OCI-LY7 (cell line): Measurements from ENCODE around the gene PARD3. TPM values are rescaled to one million over a fixed set of nuclear protein-coding genes. Genes with fewer than 3 reads are reported as not detected.

ENCODE experiments used
- BruUV-seq: library from RNA; stranded (reverse); fragments of 400-500 nt; replicated peaks from 2 replicates; lab custom pipeline; 2021; lab: Mats Ljungman, UMichigan
- CTCF ChIA-PET: fragments of 300-600 bp; sonication (Branson Sonifier 250); formaldehyde crosslinking; loops from one replicate; lab custom pipeline; 2022; ENCODE audit warnings: antibody characterized with exemption; ENCODE audit not compliant: unreplicated experiment; lab: Charles Lee
- POLR2A ChIA-PET: fragments of 300-600 bp; sonication (Branson Sonifier 250); formaldehyde crosslinking; loops from one replicate; lab custom pipeline; 2022; ENCODE audit warnings: antibody characterized with exemption; lab: Charles Lee
- DNase-seq: peaks from one replicate; pipeline ENCODE4 v3.0.0-alpha.2; 2015; ENCODE audit warnings: low spot score
- H2AFZ ChIP-seq: fragments of 200-600 bp; sonication (generic), shearing (Covaris generic); 2 replicates; pipeline ENCODE4 v1.6.1; 2014; ENCODE audit warnings: mild to moderate bottlenecking, antibody characterized with exemption, low read length, moderate library complexity
- H3K27ac ChIP-seq: fragments of 200-600 bp; sonication (generic); 2 replicates; pipeline ENCODE4 v1.5.1; 2014; ENCODE audit warnings: mixed run types, low read depth, mild to moderate bottlenecking, moderate library complexity, low read length, inconsistent platforms; ENCODE audit not compliant: poor library complexity, severe bottlenecking
- H3K36me3 ChIP-seq: fragments of 200-600 bp; sonication (generic); 2 replicates; pipeline ENCODE4 v1.6.1; 2014; ENCODE audit warnings: mild to moderate bottlenecking, antibody characterized with exemption, low read length, moderate library complexity, mixed read lengths; ENCODE audit not compliant: insufficient read depth
- H3K4me1 ChIP-seq: fragments of 200-600 bp; sonication (generic); 2 replicates; pipeline ENCODE4 v1.5.1; 2014; ENCODE audit warnings: mild to moderate bottlenecking, low read length; ENCODE audit not compliant: insufficient read depth, poor library complexity, severe bottlenecking
- H3K4me2 ChIP-seq: fragments of 200-600 bp; sonication (generic); 2 replicates; pipeline ENCODE4 v1.6.1; 2014; ENCODE audit warnings: mild to moderate bottlenecking, low read length
- H3K4me3 ChIP-seq: fragments of 200-600 bp; sonication (generic); 2 replicates; pipeline ENCODE4 v1.5.1; 2014; ENCODE audit warnings: mild to moderate bottlenecking, low read depth, low read length; ENCODE audit not compliant: poor library complexity, severe bottlenecking
- H3K79me2 ChIP-seq: fragments of 200-600 bp; sonication (generic); 2 replicates; pipeline ENCODE4 v1.6.1; 2016; ENCODE audit warnings: low read depth, mild to moderate bottlenecking, low read length, moderate library complexity, mixed read lengths; ENCODE audit not compliant: insufficient read depth
- H3K9me2 ChIP-seq: fragments of 200-600 bp; sonication (generic); 2 replicates; pipeline ENCODE4 v1.6.1; 2016; ENCODE audit warnings: mild to moderate bottlenecking, low read length, mixed read lengths; ENCODE audit not compliant: insufficient read depth
- H3K9me3 ChIP-seq: fragments of 200-600 bp; sonication (generic); 2 replicates; pipeline ENCODE4 v1.6.1; 2014; ENCODE audit warnings: mild to moderate bottlenecking, mixed run types, low read length, mixed read lengths
- H4K20me1 ChIP-seq: fragments of 200-600 bp; sonication (generic); 2 replicates; pipeline ENCODE4 v1.6.1; 2014; ENCODE audit warnings: mild to moderate bottlenecking, antibody characterized with exemption, low read length, moderate library complexity, mixed read lengths; ENCODE audit not compliant: insufficient read depth
- CTCF ChIP-seq: fragments of 200-600 bp; sonication (generic); conservative IDR thresholded peaks from 2 replicates; pipeline ENCODE4 v1.5.1; 2014; ENCODE audit warnings: mild to moderate bottlenecking, antibody characterized with exemption, low read length, moderate library complexity, mixed read lengths
- EZH2phosphoT487 ChIP-seq: fragments of 200-600 bp; sonication (generic); IDR thresholded peaks from 2 replicates; pipeline ENCODE4 v1.6.1; 2018; ENCODE audit warnings: low read depth, borderline replicate concordance, mild to moderate bottlenecking, mixed run types, antibody characterized with exemption, low read length, moderate library complexity, mixed read lengths
- intact Hi-C: fragments of 100-400 bp; cut with micrococcal nuclease; formaldehyde crosslinking; loops from one replicate; pipeline ENCODE4 v1.10.0; 2022; ENCODE audit not compliant: unreplicated experiment
- total RNA-seq, 2 experiments: library from RNA; depleted of rRNA in 1 of 2; stranded (reverse); fragments of >200 nt in 1 of 2; shearing (Covaris generic) in 1 of 2; gene quantifications; 2 replicates each; pipeline ENCODE4 v1.2.3, GENCODE V29; 2014 to 2022

PARD3 gene
- total RNA-seq, 2 experiments from 2014 or later: not detected

DNA sequence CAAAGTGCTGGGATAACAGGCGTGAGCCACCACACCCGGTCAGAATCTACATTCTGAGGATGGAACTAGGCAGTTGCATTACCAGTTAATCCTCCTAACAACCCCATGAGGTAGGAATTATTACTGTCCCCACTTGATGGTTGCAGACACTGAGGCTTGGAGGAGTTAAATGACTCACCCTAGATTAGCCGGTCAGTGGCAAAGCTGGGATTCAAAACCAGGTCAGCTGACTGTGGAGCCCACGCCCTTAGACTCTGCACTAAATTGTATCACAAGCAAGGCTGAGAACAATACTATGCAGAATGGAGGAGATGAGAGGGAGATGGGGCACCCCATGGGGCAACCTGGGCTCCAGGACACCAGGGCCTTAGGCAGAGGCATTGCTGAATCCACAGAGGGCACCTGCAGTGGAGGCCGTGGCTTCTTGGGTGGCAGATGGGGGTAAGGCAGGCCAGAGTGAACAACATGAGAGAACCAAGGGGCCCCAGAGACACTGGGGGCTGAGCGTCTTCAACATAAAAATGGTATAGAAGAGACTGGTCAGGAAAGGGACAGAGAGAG is 723.4 kb downstream of the PARD3 start:
- no peak for DNase-seq
- Histone ChIP-seq H3K4me2 (no peak overlapping the region), H2AFZ (no peak overlapping the region), H3K9me3 (no peaks in the 10 kb centered on the region), H3K79me2 (no peaks in the 10 kb centered on the region), H3K9me2 (no peaks in the 10 kb centered on the region), H3K4me1 (no peaks in the 10 kb centered on the region), H3K36me3 (no peaks in the 10 kb centered on the region), H4K20me1 (no peaks in the 10 kb centered on the region), H3K4me3 (no peak overlapping the region), H3K27ac (no peak overlapping the region)
- no peak for TF ChIP-seq EZH2phosphoT487
- TF ChIP-seq CTCF: no peak
- intact Hi-C loops: no loop called here
- BruUV-seq: no TSS peak
- POLR2A ChIA-PET: interaction anchor here (0.7 kb wide), 2 partner anchors 14 to 62 kb away, joined by 3 to 6 read pairs; no protein-coding TSS in a partner anchor
- CTCF ChIA-PET: no interaction called here

DNA sequence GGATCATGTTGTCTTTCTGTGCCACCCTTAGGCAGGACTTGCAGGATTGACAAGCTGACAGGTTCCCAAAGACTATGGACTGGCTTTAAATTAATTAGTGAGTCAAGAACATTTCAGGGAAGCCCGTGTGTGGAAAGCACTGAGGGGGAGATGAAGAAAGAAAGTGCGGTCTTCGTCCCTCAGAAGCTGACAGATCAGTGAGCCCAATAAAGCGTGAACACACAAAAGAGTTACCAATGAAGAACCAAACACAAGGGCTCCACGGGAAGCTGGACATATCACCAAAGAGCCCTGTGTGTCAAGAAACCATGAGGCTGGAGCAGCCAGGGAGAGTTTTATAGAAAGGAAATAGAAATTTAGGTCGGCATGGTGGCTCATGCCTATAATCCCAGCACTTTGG is 725.8 kb downstream of the PARD3 start:
- H3K9me3 ChIP-seq: no peaks in the 10 kb centered on the region
- no TSS peak for BruUV-seq
- POLR2A ChIA-PET: no interaction called here
- H3K27ac ChIP-seq: no peak overlapping the region
- no peak overlapping the region for H3K4me2 ChIP-seq
- CTCF ChIA-PET: no interaction called here
- intact Hi-C loops: no loop called here
- no peaks in the 10 kb centered on the region for H3K36me3 ChIP-seq
- no peaks in the 10 kb centered on the region for H3K4me1 ChIP-seq
- H3K79me2 ChIP-seq: no peaks in the 10 kb centered on the region
- no peak overlapping the region for H3K4me3 ChIP-seq
- no peaks in the 10 kb centered on the region for H3K9me2 ChIP-seq
- DNase-seq: no peak
- H2AFZ ChIP-seq: no peak overlapping the region
- H4K20me1 ChIP-seq: no peaks in the 10 kb centered on the region
- TF ChIP-seq CTCF: no peak
- no peak for TF ChIP-seq EZH2phosphoT487

DNA sequence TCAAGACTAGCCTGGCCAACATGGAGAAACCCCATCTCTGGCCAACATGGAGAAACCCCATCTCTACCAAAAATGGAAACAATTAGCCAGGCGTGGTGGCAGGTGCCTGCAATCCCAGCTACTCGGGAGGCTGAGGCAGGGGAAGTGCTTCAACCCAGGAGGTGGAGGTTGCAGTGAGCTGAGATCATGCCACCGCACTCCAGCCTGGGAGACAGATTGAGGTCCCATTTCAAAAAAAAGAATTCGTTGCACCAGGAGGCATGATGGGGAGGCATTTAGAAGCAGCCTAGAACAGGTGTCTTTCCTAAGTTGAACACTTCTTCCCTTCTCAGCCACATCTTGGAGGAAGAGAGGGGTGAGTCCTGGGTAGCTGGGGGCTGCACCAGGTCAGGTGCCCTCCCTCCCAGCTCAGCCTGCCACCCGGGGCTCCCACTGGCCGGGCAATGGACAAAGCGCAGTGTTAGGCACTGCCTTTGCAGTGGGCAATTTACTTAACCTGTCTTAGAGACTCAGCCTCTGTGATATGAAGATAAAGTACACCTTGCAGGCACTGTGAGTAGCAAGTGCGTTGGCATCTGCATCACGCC is 726.8 kb downstream of the PARD3 start:
- H3K79me2 ChIP-seq: no peaks in the 10 kb centered on the region
- POLR2A ChIA-PET: no interaction called here
- no peak overlapping the region for H2AFZ ChIP-seq
- no peak overlapping the region for H3K4me3 ChIP-seq
- no peaks in the 10 kb centered on the region for H3K4me1 ChIP-seq
- CTCF ChIA-PET: no interaction called here
- BruUV-seq: no TSS peak
- H3K9me3 ChIP-seq: no peaks in the 10 kb centered on the region
- H3K4me2 ChIP-seq: no peak overlapping the region
- DNase-seq: no peak
- H3K36me3 ChIP-seq: no peaks in the 10 kb centered on the region
- no peak overlapping the region for H3K27ac ChIP-seq
- H3K9me2 ChIP-seq: no peaks in the 10 kb centered on the region
- no peaks in the 10 kb centered on the region for H4K20me1 ChIP-seq
- intact Hi-C loops: no loop called here
- no peak for TF ChIP-seq EZH2phosphoT487
